B cell (primary cell): ENCODE data around the gene FMNL1. TPM values are rescaled to one million over a fixed set of nuclear protein-coding genes. Genes with fewer than 3 reads are reported as not detected.

Experiments used
- ATAC-seq: fragments of 200-7000 bp; cut with Tn5 transposase; one replicate; pipeline ENCODE4 v1.10.0; 2021; ENCODE audit warnings: low read depth, mild to moderate bottlenecking, moderate number of reproducible peaks, moderate library complexity
- CTCF ChIA-PET: fragments of 350-600 bp; sonication (Branson Sonifier 250); formaldehyde crosslinking; loops from one replicate; lab custom pipeline; 2021; ENCODE audit warnings: antibody characterized with exemption, inconsistent platforms; lab: Charles Lee
- POLR2A ChIA-PET: fragments of 350-600 bp; sonication (Branson Sonifier 250); formaldehyde crosslinking; loops from one replicate; lab custom pipeline; 2021; ENCODE audit warnings: antibody characterized with exemption; lab: Charles Lee
- DNase-seq: peaks from one replicate; pipeline ENCODE4 v3.0.0; 2013
- H2AFZ ChIP-seq: 2 replicates; pipeline ENCODE4 v1.6.1; 2012; ENCODE audit warnings: mild to moderate bottlenecking, low read depth, low read length; ENCODE audit not compliant: insufficient read depth, poor library complexity, severe bottlenecking
- H3K27ac ChIP-seq, 2 donors: 1 replicate in 1 of 2; 2 replicates in 1 of 2; pipeline ENCODE4 v1.5.1; 2012 to 2013; ENCODE audit warnings: low read length in 2 of 2, mild to moderate bottlenecking in 2 of 2, moderate library complexity in 1 of 2
- H3K27me3 ChIP-seq, 4 experiments: fragments of 200-600 bp in 1 of 4; sonication (generic) in 1 of 4; replicated peaks in 1 of 4; 1 replicate in 2 of 4; 2 replicates in 2 of 4; pipeline versions ENCODE4 v1.6.1 to v1.7.0; 2013 to 2016; ENCODE audit warnings: low read length in 3 of 4, mild to moderate bottlenecking in 2 of 4, mixed read lengths in 1 of 4, moderate library complexity in 1 of 4; ENCODE audit not compliant: insufficient read depth in 4 of 4, control insufficient read depth in 3 of 4; ENCODE audit errors: control extremely low read depth in 1 of 4
- H3K36me3 ChIP-seq, 2 experiments: replicated peaks in 1 of 2; 1 replicate in 1 of 2; 2 replicates in 1 of 2; pipeline versions ENCODE4 v1.6.1 to v1.7.1; 2013; ENCODE audit warnings: low read length in 1 of 2; ENCODE audit not compliant: insufficient read depth in 2 of 2, control insufficient read depth in 1 of 2; ENCODE audit errors: control extremely low read depth in 1 of 2, extremely low read depth in 1 of 2
- H3K4me1 ChIP-seq, 2 donors: fragments of 200-600 bp in 1 of 2; sonication (generic) in 1 of 2; 1 replicate in 1 of 2; 2 replicates in 1 of 2; pipeline versions ENCODE4 v1.5.1 to v1.6.1; 2013 to 2017; ENCODE audit warnings: low read length in 2 of 2; ENCODE audit not compliant: control insufficient read depth in 2 of 2, insufficient read depth in 2 of 2
- H3K4me2 ChIP-seq: replicated peaks from 2 replicates; pipeline ENCODE3; 2012; ENCODE audit warnings: mild to moderate bottlenecking, low read depth, low read length; ENCODE audit not compliant: poor library complexity, severe bottlenecking
- H3K4me3 ChIP-seq, 5 experiments: fragments of 200-600 bp in 1 of 5; sonication (generic) in 1 of 5; 1 replicate in 3 of 5; 2 replicates in 2 of 5; pipeline versions ENCODE4 v1.5.1 to v1.7.0; 2011 to 2016; ENCODE audit warnings: low read length in 4 of 5, mild to moderate bottlenecking in 4 of 5, low read depth in 2 of 5, control low read depth in 1 of 5, moderate library complexity in 1 of 5; ENCODE audit not compliant: insufficient read depth in 1 of 5; ENCODE audit errors: control extremely low read depth in 1 of 5, extremely low read depth in 1 of 5
- H3K79me2 ChIP-seq: fragments of 200-600 bp; sonication (generic); one replicate; pipeline ENCODE4 v1.6.0; 2016; ENCODE audit warnings: low read length; ENCODE audit not compliant: control insufficient read depth, insufficient read depth
- H3K9ac ChIP-seq: fragments of 200-600 bp; sonication (generic); 2 replicates; pipeline ENCODE4 v1.6.1; 2017; ENCODE audit warnings: mild to moderate bottlenecking, low read length, moderate library complexity
- H3K9me3 ChIP-seq, 3 donors: one replicate each; pipeline versions ENCODE4 v1.6.1 to v1.7.1; 2013; ENCODE audit warnings: low read length in 2 of 3; ENCODE audit not compliant: control insufficient read depth in 2 of 3, insufficient read depth in 1 of 3; ENCODE audit errors: control extremely low read depth in 1 of 3
- H4K20me1 ChIP-seq: 2 replicates; pipeline ENCODE4 v1.6.0; 2012; ENCODE audit warnings: mild to moderate bottlenecking, low read length; ENCODE audit not compliant: insufficient read depth, control insufficient read depth, poor library complexity, severe bottlenecking
- H3K27ac Mint-ChIP-seq: one replicate; pipeline ENCODE4 v1.8.0; 2021; ENCODE audit warnings: mixed read lengths
- H3K27me3 Mint-ChIP-seq: one replicate; pipeline ENCODE4 v1.8.0; 2021; ENCODE audit warnings: mixed read lengths
- H3K4me1 Mint-ChIP-seq: one replicate; pipeline ENCODE4 v1.8.0; 2021; ENCODE audit warnings: mixed read lengths
- H3K4me3 Mint-ChIP-seq: one replicate; pipeline ENCODE4 v1.8.0; 2021; ENCODE audit warnings: mixed read lengths
- H3K9me3 Mint-ChIP-seq: one replicate; pipeline ENCODE4 v1.8.0; 2022; ENCODE audit warnings: mixed read lengths; ENCODE audit not compliant: insufficient read depth
- CTCF ChIP-seq: fragments of 200-600 bp; IDR thresholded peaks from one replicate; pipeline ENCODE4 v1.8.0; 2022; ENCODE audit warnings: antibody characterized with exemption, mild to moderate bottlenecking
- EZH2 ChIP-seq: IDR thresholded peaks from 2 replicates; pipeline ENCODE4 v1.6.1; 2012; ENCODE audit warnings: borderline replicate concordance, low read depth, mild to moderate bottlenecking, moderate library complexity, low read length; ENCODE audit not compliant: insufficient read depth, poor library complexity, severe bottlenecking
- WGBS: methylation state at CpG from one replicate; pipeline ENCODE4 v1.1.5; 2013; ENCODE audit warnings: missing lambda C conversion rate; ENCODE audit not compliant: insufficient coverage; 5-methylcytosine and 5-hydroxymethylcytosine counted together
- intact Hi-C: fragments of 100-400 bp; cut with micrococcal nuclease; formaldehyde crosslinking; loops from one replicate; pipeline ENCODE4 v1.10.0; 2022
- polyA plus RNA-seq: library from polyadenylated mRNA; depleted of rRNA; stranded (reverse); fragments of >200 nt; gene quantifications from 2 replicates; pipeline ENCODE4 v1.2.3, GENCODE V29; 2012
- total RNA-seq, 2 donors: library from RNA; stranded (reverse); fragments of 120-200 nt in 1 of 2; gene quantifications; 1 replicate in 1 of 2; 2 replicates in 1 of 2; pipeline versions ENCODE4 v1.2.3 to v1.2.4, GENCODE V29; 2013 to 2022

The FMNL1 gene
- total and polyA plus RNA-seq, 2 donors (not counting 1 experiment from before 2014, with no cell fraction given) = 386 to 663 TPM

GRCh38 chr17:45284176-45285140 lies 62.8 kb downstream of the FMNL1 start:
- Histone ChIP-seq H3K27me3 (no peaks in the 10 kb centered on the region), H3K4me3 (no peak overlapping the region), H3K9ac (no peak overlapping the region), H3K36me3 (peaks cover 4 to 83% of the 10 kb centered on the region in 2 experiments), H3K79me2 (peaks cover 53% of the 10 kb centered on the region), H3K4me1 (peaks cover 0 to 8% of the 10 kb centered on the region in 2 donors), H3K27ac (peak overlapping the region in 1 of 2 donors; percentile 35), H3K4me2 (no peak overlapping the region), H2AFZ (no peak overlapping the region), H4K20me1 (peaks cover 18% of the 10 kb centered on the region), H3K9me3 (no peaks in the 10 kb centered on the region)
- no peaks in the 10 kb centered on the region for H3K9me3 Mint-ChIP-seq
- H3K27me3 Mint-ChIP-seq = no peaks in the 10 kb centered on the region
- intact Hi-C loops = no loop called here
- POLR2A ChIA-PET = interaction anchor here (0.5 to 1.8 kb wide), 5 partner anchors 11 to 33 kb away, joined by 3 to 6 read pairs (median 4); partner anchors contain the start of gene MAP3K14
- 87% methylated on average over 19 of the region's 21 CpGs for WGBS
- peaks cover 4% of the 10 kb centered on the region for H3K4me1 Mint-ChIP-seq
- CTCF ChIA-PET = interaction anchor here (1.0 to 17.0 kb wide), 19 partner anchors 9 to 105 kb away, joined by 3 to 520 read pairs (median 6); partner anchors contain the start of gene MAP3K14
- peak overlapping the region; percentile 61 for H3K27ac Mint-ChIP-seq
- H3K4me3 Mint-ChIP-seq = no peak overlapping the region
- ATAC-seq = peak; percentile 65
- TF ChIP-seq EZH2 (no peak), CTCF (peak; percentile 33)
- peak; percentile 50 for DNase-seq

DNA sequence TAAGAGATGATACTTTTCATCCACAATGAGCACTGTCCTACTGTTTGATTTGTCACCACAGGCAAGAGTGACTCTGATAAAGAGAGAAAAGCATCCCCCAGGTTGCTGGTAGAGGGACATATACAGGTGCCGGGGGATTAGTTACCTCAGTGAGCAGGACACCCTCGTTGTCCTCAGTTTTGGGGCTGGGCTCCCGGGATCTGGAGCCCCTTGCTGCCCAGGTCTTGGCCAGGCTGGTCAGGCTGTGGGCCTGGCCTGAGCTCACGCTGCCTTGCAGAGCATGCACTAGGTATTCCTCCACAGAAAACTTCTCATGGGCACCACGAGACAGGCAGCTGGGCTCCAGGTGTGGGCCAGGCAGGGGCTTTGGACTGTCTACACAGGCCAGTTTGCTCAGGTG lies 64.6 kb downstream of the FMNL1 start:
- ATAC-seq = no peak
- H3K4me2 ChIP-seq = no peak overlapping the region
- H2AFZ ChIP-seq = no peak overlapping the region
- CTCF ChIA-PET = interaction anchor here (1.6 to 2.5 kb wide), 4 partner anchors 7 to 99 kb away, joined by 5 to 19 read pairs (median 8); partner anchors contain the start of gene MAP3K14
- Mint-ChIP-seq H3K27me3 (no peaks in the 10 kb centered on the region), H3K4me1 (peaks cover 13% of the 10 kb centered on the region), H3K9me3 (no peaks in the 10 kb centered on the region), H3K4me3 (no peak overlapping the region), H3K27ac (peak overlapping the region; percentile 53)
- peaks cover 71% of the 10 kb centered on the region for H3K79me2 ChIP-seq
- 95% methylated on average over 5 of the region's 5 CpGs for WGBS
- H3K4me3 ChIP-seq = no peak overlapping the region
- H3K27me3 ChIP-seq = no peaks in the 10 kb centered on the region
- peaks cover 9 to 21% of the 10 kb centered on the region in 2 donors for H3K4me1 ChIP-seq
- no peak overlapping the region for H3K27ac ChIP-seq
- no peaks in the 10 kb centered on the region for H3K9me3 ChIP-seq
- H3K9ac ChIP-seq = no peak overlapping the region
- POLR2A ChIA-PET = no interaction called here
- H4K20me1 ChIP-seq = peaks cover 36% of the 10 kb centered on the region
- H3K36me3 ChIP-seq = peaks cover 4 to 94% of the 10 kb centered on the region in 2 experiments
- TF ChIP-seq CTCF = no peak
- TF ChIP-seq EZH2 = no peak
- intact Hi-C loops = no loop called here
- no peak for DNase-seq
